ENCODE measurements around the gene LDHD. TPM values are rescaled to one million over a fixed set of nuclear protein-coding genes. Genes with fewer than 3 reads are reported as not detected.

LDHD gene
- total RNA-seq: 10 to 100 TPM; 27.8 to 54.5 (median 44.2) TPM

DNA sequence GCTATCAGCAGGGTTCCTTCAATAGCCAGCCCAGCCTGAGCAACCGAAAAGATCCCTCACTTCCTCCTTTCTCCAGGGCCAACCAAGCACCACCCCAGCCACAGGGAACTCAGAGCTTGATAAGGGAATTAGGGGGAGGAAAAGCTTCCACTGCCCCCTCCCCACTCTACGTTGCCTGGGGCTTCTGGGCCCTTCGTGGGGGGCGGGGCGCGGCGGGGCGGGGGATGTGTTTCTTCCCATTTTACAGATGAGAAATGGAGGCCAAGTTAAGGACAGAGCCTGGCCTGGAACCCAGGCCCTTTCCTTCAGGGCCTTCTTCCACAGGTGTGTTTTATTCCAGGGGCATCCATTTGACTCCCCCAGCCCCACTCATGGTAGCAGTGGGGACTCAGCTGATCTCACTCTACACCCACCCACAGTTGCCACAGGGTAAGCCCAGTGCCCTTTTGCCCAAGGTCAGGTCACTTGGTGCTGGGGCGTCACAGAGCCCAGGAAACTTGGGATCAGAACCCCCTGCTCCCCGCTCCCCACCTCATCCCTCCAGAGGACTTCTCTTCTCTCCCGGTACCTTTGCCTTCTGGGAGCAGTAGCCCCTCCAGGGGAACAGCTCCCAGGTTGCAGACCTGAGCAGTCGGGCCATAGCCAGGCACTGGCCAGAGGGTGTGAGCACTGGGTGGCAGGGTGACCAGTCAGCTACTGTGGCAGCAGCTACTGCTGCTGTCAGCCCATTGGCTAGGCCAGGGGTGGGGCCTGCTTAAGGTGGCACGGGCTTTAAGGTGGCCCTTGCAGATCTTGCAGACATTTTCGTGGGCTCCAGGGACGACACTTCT is at the start of gene LDHD:
TSS of gene LDHD (minus strand) at position 700 of the 830 bp plus-strand sequence. CDS start at position 640, 60 bp downstream.
- no peaks in the 10 kb centered on the region for H3K36me3 ChIP-seq
- DNase-seq: peak; percentile 89 to 95
- intact Hi-C loops (cut with DNase I; ENCODE audit: low total_unique reads) (loop anchor here (1.0 to 10.0 kb wide), 2 partner anchors 32 to 149 kb away; partner anchors contain the start of gene ZFP1), in situ Hi-C loops (cut with MboI; ENCODE audit: low sequenced_read_pairs in 4 of 4) (loop anchor here in 2 of 4 donors (5.0 kb wide), 2 partner anchors 114 to 124 kb away; no protein-coding TSS in a partner anchor)
- H3K4me1 ChIP-seq: peaks cover 29 to 38% of the 10 kb centered on the region in 2 donors
- no peaks in the 10 kb centered on the region for H3K27me3 ChIP-seq
- H3K9me3 ChIP-seq: no peaks in the 10 kb centered on the region
- H3K4me3 ChIP-seq: peak within 1 kb of the TSS; percentile 69 to 77 (median 75)
- peak within 1 kb of the TSS; percentile 95 to 99 (median 96) for H3K27ac ChIP-seq
- peak; percentile 87 to 92 for TF ChIP-seq POLR2A (IDR thresholded peaks at IDR 0.05)
- no peak for TF ChIP-seq CTCF (IDR thresholded peaks at IDR 0.05 in 4 of 5, conservative IDR thresholded peaks at IDR 0.05 in 1 of 5)
- peak; percentile 94 to 96 for ATAC-seq

DNA sequence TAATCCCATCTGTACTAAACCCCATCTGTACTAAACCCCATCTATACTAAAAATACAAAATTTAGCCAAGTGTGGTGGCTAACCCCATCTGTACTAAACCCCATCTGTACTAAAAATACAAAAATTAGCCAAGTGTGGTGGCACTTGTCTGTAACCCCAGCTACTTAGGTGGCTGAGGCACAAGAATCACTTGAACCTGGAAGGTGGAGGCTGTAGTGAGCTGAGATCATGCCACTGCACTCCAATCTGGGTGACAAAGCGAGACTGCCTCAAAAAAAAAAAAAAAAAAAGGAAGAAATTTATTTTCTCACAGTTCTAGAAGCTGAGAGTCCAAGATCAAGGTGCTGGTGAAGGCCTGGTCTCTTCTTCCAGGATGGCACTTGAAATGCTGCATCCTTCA is 43.8 kb upstream of the LDHD start:
- no peak for DNase-seq
- H3K4me3 ChIP-seq: no peak overlapping the region
- TF ChIP-seq POLR2A (IDR thresholded peaks at IDR 0.05) (no peak), CTCF (IDR thresholded peaks at IDR 0.05 in 4 of 5, conservative IDR thresholded peaks at IDR 0.05 in 1 of 5) (no peak)
- no peak overlapping the region for H3K27ac ChIP-seq
- no peaks in the 10 kb centered on the region for H3K27me3 ChIP-seq
- no peaks in the 10 kb centered on the region for H3K9me3 ChIP-seq
- in situ Hi-C loops (cut with MboI; ENCODE audit: low sequenced_read_pairs in 4 of 4): no loop called here
- intact Hi-C loops (cut with DNase I; ENCODE audit: low total_unique reads): no loop called here
- no peaks in the 10 kb centered on the region for H3K4me1 ChIP-seq
- no peak for ATAC-seq
- peaks cover 0 to 16% of the 10 kb centered on the region in 2 donors for H3K36me3 ChIP-seq

GRCh38 chr16:75152635-75153034 is 36.1 kb upstream of the LDHD start:
- Histone ChIP-seq H3K27ac (no peak overlapping the region), H3K27me3 (no peaks in the 10 kb centered on the region), H3K4me3 (no peak overlapping the region), H3K4me1 (peaks cover 3 to 8% of the 10 kb centered on the region in 2 donors), H3K36me3 (peaks cover 0 to 30% of the 10 kb centered on the region in 2 donors), H3K9me3 (peaks cover 0 to 6% (median 0%) of the 10 kb centered on the region in 3 donors)
- no peak for TF ChIP-seq POLR2A (IDR thresholded peaks at IDR 0.05)
- TF ChIP-seq CTCF (IDR thresholded peaks at IDR 0.05 in 4 of 5, conservative IDR thresholded peaks at IDR 0.05 in 1 of 5): no peak
- in situ Hi-C loops (cut with MboI; ENCODE audit: low sequenced_read_pairs in 4 of 4) (no loop called here), intact Hi-C loops (cut with DNase I; ENCODE audit: low total_unique reads) (no loop called here)
- DNase-seq: no peak
- no peak for ATAC-seq

DNA sequence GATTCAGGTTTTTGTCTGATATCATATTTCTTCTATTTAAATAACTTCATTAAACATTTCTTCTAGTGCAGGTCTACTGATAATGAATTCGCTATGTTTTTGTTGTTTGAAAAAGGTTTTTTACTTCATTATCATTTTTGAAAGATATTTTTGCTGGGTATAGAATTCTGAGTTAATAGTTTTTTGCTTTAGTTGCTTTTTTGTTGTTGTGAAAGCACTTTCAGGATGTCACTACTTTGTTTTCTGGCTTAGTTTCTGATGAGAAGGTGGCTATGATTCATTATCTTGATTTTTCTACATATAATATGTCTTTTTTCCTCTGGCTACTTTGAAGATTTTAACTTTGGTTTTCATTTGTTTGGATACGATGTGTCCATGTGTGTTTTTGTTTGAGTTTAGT is 35.2 kb upstream of the LDHD start:
- intact Hi-C loops (cut with DNase I; ENCODE audit: low total_unique reads): no loop called here
- peaks cover 0 to 30% of the 10 kb centered on the region in 2 donors for H3K36me3 ChIP-seq
- H3K4me1 ChIP-seq: peaks cover 3 to 8% of the 10 kb centered on the region in 2 donors
- H3K9me3 ChIP-seq: peaks cover 0 to 6% (median 0%) of the 10 kb centered on the region in 3 donors
- no peak overlapping the region for H3K4me3 ChIP-seq
- TF ChIP-seq POLR2A (IDR thresholded peaks at IDR 0.05): no peak
- TF ChIP-seq CTCF (IDR thresholded peaks at IDR 0.05 in 4 of 5, conservative IDR thresholded peaks at IDR 0.05 in 1 of 5): no peak
- no peaks in the 10 kb centered on the region for H3K27me3 ChIP-seq
- no peak for ATAC-seq
- in situ Hi-C loops (cut with MboI; ENCODE audit: low sequenced_read_pairs in 4 of 4): no loop called here
- DNase-seq: no peak
- no peak overlapping the region for H3K27ac ChIP-seq

All from gastrocnemius medialis (tissue), 4 donors.